T-helper 9 cell (primary cell): ENCODE measurements around the gene GPX7.

Source experiments
- DNase-seq: peaks from one replicate; pipeline ENCODE4 v3.0.0-alpha.2; 2020

Gene GPX7

GRCh38 chr1:52588535-52588934 lies 13.6 kb upstream of the GPX7 start:
- DNase-seq = no peak

DNA sequence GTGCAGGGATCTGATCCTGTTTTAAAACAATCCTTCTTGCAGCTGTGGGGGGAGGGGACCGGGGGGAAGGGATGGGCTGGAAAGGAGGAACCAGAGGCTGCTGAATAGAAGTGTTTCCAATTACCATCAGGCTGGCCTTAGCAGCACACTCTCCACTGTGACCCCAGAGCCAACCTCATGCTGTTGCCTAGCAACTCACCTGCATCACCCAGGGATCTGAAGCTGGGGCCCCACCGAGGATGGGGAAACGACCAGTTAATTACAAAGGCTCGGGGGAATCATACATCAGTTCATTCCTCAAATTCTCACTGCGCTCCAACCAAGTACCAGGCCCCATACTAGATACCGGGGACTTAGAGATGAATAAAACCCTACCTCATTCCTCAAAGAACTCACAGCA lies 11.9 kb upstream of the GPX7 start:
- DNase-seq = no peak

- DNase-seq = no peak
Observed at GRCh38 chr1:52592637-52593323, 9.4 kb upstream of the GPX7 start.

DNA sequence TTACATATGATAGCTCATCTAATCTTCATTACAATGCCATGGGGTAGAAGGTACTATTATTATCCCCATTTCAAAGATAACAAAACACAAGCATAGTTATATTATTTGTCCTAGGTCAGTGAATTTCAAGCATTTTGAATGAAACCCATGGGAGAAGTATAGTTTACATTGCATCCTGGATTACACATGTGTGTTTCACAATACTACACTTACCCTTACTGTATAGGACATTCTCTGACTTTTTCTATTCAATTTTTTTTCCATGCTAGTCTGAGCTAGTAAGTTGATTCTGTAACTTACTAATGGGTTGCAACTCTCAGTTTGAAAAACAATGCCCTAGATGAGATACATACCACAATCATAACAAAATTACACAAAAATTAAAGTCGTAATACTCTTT lies 8.7 kb upstream of the GPX7 start:
- no peak for DNase-seq

DNA sequence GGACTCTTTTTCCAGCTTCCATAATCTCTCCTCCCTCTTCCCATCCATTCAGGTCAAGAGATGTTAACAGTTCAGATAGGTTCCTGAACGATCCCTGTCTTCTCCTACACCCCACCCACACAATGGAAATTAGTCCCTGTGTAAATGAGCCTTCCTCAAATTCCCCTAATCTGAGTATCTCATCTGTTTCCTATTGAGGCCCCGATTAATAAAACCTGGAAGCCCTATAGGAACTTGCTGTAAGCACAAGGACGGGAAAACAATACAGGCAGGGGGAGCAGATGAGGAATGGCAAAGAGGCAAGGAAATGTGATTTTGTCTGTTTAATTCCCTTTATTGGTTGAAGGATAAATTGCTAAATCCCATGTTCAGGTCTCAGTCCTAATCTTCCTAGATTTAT lies 7.1 kb upstream of the GPX7 start:
- no peak for DNase-seq

GRCh38 chr1:52597912-52598311 lies 4.3 kb upstream of the GPX7 start:
- no peak for DNase-seq

DNA sequence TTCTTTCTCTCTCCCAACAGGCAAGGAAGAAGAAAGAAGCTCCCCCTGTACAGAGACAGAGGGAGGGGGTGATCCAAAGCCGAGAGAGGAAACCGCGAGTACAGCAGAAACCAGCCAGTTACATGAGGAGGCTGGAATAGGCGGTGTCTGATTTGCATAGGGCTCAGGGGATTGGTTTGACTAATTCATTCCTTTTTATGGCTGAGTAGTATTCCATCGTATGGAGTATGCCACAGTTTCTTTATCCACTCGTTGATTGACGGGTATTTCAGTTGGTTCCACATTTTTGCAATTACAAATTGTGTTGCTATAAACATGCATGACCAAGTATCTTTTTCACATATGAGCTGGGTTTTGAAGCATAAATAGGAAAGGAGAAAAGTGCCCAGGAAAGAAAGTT lies 3.4 kb upstream of the GPX7 start:
- no peak for DNase-seq

DNA sequence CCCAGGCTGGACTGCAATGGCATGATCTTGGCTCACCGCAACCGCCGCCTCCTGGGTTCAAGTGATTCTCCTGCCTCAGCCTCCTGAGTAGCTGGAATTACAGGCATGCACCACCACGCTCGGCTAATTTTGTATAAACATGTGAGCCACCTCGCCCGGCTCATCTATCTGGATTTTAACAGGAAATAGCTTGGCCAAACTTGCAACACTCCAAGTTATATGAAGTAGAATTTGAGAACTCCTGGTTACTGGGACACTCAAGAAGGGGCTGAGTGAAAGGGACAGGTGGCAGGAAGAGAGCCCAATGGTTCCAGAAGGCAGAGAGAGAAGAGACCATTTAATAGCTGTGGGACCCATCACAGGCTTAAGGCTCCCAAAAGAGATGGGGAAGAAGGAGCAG lies 2.9 kb upstream of the GPX7 start:
- no peak for DNase-seq

- DNase-seq = no peak
Observed at GRCh38 chr1:52600533-52601179, 1.5 kb upstream of the GPX7 start.

GRCh38 chr1:52601519-52601918 lies 652 bp upstream of the GPX7 start:
- no peak for DNase-seq

DNA sequence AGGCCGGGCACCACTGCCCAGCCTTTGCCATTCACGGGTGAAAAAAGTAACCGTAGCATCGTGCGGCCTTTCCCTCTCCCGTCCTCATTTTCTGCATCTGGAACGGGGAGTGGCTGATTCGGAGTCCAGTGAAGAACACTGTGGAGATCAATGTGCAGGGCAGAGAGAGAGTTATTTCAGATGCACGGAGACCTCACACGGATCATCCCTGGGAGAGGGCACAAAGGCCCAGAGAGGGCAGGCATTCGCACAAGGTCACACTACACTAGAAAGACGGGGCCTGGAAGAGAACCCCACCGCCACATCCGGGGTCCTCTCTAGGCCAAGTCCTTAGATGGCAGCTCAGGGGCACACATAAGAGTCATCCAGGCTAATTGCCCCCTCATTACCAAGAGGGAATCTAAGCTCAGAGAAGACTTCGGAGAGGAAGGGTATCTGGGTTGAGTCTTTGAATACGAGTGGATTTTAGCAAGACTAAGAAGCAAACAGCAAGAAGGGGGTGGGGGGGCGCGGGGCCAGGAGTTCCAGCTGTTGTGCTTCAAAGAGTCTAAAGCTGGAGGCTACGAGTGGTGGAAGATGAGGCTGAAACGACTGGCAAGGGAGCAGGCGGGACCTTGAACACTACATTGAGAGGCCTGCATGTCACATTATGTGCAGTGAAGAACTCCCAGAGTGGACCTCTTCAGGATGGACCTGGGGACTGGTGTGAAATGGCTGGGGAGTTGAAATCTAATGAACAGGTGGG lies 857 bp downstream of the GPX7 start:
- DNase-seq = no peak

- no peak for DNase-seq
Observed at GRCh38 chr1:52603630-52604029, 1.5 kb downstream of the GPX7 start.

- DNase-seq = no peak
Observed at GRCh38 chr1:52604063-52604770, 2.0 kb downstream of the GPX7 start.

DNA sequence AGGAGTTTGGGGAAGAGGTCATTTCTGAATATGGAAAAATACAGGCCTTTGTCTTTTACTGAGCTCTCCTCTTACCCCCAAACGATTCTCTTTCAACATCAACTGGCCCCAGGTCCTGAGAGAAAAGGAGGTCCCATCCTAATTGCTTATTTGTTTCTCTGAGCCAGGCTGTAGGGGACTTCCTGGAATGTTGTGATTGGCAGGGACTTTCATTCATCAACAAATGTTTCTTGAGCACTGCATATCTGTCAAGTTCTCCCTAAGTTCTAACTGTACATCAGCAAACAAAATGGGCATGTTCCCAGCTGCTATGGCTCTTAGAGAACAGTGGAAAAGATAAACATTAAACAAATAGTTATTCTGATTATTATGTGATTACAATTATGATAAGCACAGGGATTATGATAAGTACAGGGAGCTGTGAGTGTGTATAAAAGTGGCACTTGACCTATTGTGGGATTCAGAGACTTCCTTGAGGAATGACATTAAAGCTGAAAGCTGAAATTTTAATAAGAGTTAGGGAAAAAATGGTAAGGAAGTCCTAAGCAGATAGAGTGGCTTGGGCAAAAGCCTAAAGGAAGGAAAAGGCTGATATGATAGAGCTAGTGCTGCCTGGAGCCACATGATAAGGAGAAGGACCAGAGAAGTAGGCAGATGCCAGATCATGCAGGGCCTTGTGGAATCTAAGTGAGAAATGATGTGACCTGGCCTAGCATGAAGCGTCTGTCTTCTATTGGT lies 11.6 kb downstream of the GPX7 start:
- no peak for DNase-seq

DNA sequence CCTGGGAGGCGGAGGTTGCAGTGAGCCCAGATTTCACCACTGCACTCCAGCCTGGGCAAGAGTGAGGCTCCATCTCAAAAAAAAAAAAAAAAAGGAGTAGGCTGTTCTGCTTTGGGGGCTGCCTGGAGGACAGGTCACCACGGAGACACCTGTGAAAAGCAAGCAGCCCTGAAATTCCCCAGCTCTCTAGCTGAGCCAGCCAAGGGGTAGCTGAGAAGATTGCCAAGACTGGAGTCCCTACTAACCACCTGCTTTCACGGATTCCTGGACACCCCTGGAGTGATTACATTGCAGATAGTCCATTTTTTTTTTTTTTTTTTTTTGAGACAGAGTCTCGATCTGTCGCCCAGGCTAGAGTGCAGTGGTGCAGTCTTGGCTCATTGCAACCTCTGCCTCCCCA lies 12.5 kb downstream of the GPX7 start:
- no peak for DNase-seq

DNA sequence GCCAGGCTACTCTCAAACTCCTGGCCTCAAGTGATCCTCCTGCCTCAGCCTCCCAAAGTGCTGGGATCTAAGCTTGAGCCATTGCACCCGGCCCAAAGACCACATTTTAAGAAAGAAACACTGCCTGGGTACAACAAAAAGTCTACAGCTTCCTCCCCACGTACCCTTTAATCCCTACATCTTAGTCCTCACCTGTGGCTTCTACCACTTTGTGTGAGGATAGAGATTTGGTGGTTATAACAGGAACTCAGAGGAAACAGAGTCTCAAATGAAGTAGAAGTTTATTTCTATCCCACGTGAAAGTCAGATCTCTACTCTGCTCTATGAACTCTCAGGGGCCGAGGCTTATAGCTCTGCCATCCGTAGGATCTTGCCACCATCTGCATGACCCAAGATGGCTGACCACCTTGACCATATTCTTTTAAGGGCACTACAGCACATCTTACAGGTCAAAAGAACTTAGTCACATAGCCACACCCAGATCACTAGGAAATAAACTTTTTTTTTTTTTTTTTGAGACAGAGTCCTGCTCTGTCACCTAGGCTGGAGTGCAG lies 13.4 kb downstream of the GPX7 start:
- DNase-seq = no peak

DNA sequence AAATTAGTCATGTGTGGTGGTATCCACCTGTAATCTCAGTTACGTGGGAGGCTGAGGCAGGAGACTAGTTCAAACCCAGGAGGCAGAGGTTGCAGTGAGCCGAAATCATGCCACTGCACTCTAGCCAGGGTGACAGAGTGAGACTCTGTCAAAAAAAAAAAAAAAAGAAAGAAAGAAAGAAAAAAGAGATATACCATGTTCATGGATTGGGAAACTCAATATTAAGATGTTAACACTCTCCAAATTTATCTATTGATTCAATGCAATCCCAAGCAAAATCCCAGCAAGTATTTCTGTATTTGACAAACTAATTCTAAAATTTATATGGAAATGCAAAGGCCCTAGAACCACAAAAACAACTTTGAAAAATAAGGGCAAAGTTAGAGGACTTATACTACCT lies 19.8 kb downstream of the GPX7 start:
- DNase-seq = no peak

DNA sequence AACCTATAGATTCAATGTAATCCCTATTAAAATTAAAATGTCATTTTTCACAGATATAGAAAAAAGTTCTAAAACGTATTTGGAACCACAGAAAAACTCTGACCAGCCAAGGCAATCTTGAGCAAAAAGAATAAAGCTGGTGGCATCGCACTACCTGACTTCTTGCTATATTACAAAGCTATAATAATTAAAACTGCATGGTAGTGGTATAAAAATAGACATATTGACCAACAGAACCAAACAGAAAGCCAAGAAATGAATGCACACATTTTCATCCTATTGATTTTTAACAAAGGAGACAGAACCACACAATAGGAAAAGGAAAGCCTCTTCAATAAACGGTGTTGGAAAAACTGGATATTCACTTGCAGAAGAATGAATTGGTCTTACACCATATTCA lies 21.6 kb downstream of the GPX7 start:
- DNase-seq = no peak

- DNase-seq = no peak
Observed at GRCh38 chr1:52627028-52627427, 24.9 kb downstream of the GPX7 start.

- DNase-seq = no peak
Observed at GRCh38 chr1:52628614-52629324, 26.6 kb downstream of the GPX7 start.

- DNase-seq = no peak
Observed at GRCh38 chr1:52629325-52629643, 27.1 kb downstream of the GPX7 start.

DNA sequence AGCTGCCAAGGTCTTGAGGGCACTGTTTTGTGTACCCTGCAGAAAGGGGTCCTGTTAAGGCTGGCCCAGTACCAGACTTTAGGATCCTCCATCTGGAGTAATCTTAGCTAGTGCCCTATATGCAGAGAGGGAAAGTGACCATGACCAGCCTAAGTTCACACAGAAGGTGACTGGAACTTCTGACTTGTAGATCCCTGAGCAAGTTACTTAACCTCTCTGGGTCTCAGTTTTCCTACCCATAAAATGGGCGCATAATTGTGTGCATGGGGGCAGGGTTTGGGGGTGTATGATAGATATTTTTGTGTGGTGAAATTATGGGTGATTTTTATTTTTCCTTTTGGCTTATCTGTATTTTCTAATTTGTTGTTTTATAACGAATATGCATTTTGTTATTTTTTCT lies 27.5 kb downstream of the GPX7 start:
- no peak for DNase-seq
